Middle frontal gyrus (tissue), 1 donor: ENCODE results near the gene MTHFD1.

ENCODE experiments used
- DNase-seq: peaks from one replicate; pipeline ENCODE4 v3.0.0-alpha.2; 2015; ENCODE audit warnings: low spot score; ENCODE audit errors: extremely low spot score

The MTHFD1 gene

DNA sequence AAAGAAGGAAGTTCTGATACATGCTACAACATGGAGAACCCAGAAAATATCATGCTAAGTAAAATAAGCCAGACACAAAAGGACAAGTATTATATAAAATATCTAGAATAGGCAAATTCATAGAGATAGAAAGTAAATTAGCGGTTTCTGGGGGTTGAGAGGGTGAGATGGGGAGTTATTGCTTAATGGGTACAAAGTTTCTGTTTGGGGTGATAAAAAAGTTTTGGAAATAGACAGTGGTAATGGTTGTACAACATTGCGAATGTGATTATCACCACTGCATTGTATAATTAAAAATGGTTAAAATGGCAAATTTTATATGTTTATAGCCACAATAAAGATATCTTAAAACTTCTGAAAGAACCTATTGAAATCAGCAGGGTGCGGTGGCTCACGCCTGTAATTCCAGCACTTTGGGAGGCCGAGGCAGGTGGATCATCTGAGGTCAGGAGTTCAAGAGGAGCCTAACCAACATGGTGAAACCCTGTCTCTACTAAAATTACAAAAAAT, 100.5 kb downstream of the MTHFD1 start:
- DNase-seq, result no peak

DNA sequence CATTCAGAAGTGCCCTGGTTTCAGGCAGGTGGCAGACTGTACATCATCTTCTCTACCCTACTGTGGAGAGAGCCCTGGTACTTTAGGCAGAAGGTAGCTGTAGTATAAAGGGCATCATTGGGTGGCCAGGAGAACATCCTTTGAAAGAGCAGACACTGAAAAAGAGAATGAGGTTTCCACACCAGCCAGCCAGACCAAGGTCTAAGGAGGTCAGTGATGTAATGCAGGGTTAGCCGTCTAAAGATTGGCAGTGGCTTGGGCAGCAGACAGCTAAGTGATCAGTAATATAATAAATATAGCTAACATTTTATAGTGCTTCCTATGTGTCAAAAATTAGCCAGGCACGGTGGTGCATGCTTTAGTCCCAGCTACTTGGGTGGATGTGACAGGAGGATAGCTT, 103.5 kb downstream of the MTHFD1 start:
- DNase-seq, result no peak

- no peak for DNase-seq
Observed at GRCh38 chr14:64493455-64493854, 105.3 kb downstream of the MTHFD1 start.

- DNase-seq, result no peak
Observed at GRCh38 chr14:64495252-64495651, 107.1 kb downstream of the MTHFD1 start.

DNA sequence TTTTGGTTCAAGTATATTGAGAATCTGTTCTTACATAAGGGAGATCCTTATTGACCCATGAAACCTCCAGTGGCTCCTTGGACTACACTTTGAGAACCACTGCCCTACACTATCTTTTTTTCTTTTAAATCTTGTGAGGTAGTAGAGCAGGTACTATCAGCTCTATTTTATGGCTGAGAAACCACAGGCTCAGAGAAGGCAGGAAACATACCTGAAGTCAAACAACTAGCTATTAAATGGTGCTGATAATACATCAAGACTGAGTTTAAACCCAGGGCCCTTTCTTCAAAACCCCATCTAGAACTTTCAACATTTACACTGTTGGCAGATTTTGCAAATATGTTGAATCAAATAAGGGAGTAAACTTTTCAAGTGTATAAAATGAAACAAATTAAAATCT, 108.6 kb downstream of the MTHFD1 start:
- DNase-seq, result no peak

DNA sequence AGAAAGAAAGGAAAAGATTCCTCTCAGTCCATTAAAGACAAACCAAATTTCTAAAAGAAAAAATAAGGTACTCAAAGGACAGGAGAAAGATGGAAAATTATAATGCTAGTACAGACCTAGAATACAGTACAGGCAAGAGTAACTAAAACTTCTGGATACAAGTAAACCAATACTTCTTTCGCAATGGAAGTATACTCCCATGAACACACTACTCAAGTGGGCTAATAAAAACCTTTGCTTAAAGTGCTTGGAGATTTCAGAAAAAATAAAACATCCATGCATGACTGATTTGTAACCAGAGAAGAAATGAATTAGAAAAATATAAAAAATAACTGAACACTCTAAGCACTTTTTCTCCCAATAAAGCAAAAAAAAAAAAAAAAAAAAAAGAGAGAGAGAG, 111.9 kb downstream of the MTHFD1 start:
- no peak for DNase-seq

DNA sequence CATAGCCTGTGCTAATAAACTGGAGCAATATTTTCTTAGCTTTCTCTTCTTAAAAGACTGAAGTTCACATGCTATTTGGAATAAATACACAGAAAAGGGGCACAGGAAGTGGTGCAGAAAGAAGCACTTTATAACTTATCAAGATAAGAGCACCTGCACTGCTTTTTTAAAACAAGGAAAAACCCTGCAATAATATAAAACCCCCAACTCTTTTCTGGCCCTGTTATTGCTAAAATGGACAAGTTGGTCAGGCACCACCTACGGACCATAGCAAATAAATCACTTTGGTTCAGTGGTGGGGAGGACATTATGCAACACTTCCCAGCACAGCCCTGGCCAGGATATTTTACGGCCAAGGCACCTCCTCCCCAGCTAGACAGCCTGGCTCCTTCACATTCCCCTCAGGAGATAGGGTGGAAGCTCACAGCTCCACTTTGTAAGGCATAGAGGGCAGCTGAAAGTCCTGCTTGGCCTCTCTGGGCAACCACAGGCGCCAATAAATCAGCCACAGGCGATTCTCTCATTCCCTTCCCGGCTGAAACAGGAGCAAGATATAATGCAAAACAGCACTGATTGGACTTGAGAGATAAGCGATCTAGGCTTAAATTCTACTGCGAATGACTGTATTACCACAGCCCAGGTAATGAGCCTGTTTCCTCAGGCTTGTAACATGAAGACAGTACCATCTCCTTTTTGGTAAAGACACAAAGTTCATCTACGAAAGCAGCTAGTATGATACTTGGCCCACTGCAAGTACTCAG, 113.4 kb downstream of the MTHFD1 start:
- DNase-seq, result no peak

GRCh38 chr14:64502456-64502855, 114.3 kb downstream of the MTHFD1 start:
- DNase-seq, result no peak

GRCh38 chr14:64502887-64503433, 114.8 kb downstream of the MTHFD1 start:
- DNase-seq, result no peak

DNA sequence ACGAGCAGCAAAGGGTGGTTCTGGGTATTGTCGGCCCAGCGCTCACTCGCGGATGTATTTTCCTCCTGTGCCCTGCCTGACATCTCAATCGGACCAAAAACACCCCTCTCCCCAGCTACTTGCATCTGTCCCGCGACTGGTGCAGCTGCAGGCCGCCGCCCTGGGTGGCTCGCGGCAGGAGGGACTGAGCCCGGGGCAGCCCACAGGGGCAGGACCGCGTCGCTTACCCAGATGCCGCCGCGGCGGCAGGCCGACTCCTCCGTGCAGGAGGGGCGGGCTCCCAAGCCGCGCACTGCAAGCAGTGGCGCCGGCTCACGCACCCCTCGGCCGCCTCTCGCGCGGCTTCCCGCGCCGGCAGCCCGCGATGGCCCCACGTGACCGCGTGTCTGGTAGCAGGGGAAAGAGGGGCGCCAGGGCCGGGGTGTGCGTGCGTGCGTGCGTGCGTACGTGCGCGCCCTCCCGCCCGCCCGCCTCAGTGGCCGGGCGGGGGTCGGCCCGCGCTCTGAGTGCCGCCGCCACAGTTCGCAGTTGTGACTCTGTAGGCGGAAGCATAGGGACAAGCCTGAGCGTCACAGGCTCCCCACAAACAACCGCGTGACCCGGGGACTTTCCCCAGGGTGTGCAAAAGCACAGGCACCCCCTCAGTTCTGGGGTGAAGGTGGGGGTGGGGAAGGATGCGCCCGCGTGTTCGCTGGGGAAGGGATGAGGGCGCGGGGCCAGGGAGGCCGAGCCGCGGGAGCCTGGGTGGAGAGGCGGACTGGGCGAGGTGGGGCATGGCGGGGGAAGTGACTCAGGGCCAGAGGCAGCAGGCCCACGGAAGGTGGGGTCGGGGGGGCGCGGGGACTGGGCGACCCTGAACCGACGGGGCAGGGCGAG, 115.5 kb downstream of the MTHFD1 start, which contains the start of gene ZBTB25:
Gene ZBTB25, minus strand, starts transcription at position 405 of the 876 bp plus-strand sequence. CDS start 13,305 bp downstream, outside the sequence.
- DNase-seq, result peak; percentile 85

DNA sequence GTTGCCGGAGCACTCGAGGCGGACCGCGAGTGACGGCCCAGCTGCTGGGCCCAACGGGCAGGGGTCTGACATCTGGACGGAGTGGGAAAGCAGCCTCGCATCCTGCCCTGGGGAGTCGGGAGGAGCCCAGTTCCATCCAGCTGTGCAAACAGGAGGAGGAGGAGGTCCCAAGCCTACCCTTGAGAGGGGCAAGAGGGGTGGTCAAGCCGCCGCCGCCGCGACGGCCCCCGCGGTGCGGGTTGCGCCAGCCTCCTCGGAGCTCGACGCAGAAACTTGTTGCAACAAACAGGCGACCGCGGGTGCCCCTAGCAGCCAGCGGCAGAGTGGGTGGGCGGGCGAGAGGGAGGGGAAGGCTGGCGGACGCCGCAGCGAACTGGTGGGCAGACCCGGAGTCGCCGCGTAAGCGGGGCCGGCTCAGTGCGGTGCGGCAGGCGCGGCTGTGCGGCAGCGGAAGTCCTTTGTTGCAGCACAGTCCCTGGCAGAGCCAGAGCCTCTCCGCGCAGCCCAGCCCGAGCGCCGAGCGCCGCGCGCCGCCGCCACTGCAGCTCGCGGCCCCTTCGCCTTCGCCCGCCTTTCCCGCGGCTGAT, 116.2 kb downstream of the MTHFD1 start, which contains the start of gene ZBTB1:
Gene ZBTB1, plus strand, starts transcription at position 461 of the 587 bp plus-strand sequence. CDS start 16,735 bp downstream, outside the sequence.
- DNase-seq, result peak; percentile 46

DNA sequence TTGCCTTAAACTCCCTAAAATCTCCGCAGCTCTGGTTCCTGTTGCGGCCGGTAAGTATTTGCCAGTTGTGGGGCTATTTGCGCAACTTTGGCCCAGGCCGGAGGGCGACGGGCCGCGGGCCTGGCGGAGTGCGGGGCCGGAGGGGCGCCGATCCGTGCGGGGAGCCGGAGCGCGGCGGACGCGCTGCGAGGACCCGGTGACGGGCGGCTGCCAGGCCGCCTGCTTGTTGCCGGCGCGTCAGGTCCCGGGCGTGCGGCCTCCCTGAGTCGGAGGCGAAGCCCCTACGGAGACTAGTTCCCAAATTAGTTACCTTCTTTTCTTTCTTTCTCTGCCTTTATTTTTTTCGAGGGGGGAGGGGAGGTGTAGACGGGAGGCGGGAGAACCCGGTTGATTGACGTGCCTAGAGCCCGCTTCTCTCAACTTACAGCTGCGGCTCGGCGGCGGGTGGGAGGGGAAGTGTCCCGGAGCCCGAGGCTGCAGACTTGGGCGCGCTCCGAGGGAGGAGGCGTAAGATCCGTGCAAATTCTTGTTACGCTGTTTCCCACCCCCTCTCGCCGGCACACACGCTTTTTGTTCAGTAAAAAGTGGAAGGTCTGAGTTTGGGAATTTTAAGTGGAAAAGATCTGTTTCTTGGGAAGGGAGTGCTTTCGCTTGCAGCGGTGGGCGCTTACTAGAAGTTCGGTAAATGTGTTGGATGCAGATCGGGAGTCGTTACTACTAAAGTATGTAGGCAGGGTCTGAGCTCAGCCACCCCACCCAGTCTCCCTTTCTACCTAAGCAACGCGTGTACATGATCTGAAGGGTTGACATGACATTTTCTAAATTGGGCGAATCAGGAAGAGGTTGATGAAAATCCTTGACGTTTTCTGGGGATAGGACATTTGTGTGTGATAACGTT, 117.0 kb downstream of the MTHFD1 start:
- peak; percentile 71 for DNase-seq

- DNase-seq, result no peak
Observed at GRCh38 chr14:64506721-64507120, 118.6 kb downstream of the MTHFD1 start.

DNA sequence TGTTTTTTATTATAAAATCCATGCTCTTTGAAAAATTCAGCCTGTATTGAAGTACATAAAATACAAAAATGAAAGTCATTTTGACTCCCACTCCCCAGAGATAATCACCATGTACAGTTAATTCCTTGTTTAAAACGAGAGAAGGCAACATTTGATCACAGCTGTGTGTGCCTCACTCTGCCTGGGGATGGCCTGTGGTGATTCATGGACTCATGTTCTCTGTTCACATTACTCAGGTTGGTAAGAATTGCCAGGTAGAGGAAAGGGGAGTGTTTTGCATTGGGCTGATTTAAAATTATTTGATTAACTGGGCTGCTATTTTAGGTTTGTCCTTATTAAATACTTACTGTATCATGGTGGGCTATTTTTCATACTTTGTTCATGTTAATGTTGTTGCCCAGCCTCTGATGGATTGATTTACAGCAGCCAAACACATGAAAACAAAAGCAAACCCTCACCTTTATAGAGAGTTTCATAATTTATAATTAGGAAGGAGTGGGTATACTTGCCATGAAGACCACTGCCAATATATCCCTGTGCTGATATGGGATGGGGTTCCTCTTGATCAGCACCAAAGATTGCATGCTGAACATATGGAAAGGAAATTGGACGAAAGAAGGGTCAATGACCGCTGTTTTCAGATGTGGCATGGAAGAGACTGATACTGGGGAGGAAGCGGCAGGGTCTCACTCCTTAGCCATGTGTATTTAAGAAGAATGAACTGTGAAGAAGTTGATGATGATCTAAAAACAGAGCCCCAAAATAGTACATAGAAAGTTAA, 119.4 kb downstream of the MTHFD1 start:
- no peak for DNase-seq

DNA sequence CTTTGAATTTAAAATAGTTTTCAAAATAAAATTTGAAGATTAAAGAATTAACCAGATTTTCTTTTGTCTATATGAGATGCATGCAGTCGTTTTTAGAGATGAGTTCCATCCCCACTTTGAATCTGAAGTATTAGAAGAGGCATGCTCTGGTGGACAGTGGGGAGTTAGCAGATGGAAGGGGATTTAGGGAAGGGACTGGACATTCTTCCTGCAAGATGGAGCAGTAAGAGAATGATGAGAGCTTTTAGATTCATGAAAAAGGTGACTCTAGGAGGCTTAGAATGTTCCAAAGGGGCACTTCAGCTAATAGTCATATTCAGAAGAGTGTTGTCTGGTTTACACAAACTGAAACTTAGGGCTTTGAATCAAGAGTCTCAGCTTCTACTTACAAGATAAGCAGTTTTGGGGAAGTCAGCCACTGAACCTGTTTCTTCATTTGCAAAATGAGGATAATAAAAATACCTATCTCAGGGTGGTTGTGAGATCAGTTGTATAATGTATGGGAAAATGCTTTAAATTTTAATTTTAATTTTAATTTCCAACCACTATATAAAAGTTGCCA, 120.1 kb downstream of the MTHFD1 start:
- DNase-seq, result no peak

DNA sequence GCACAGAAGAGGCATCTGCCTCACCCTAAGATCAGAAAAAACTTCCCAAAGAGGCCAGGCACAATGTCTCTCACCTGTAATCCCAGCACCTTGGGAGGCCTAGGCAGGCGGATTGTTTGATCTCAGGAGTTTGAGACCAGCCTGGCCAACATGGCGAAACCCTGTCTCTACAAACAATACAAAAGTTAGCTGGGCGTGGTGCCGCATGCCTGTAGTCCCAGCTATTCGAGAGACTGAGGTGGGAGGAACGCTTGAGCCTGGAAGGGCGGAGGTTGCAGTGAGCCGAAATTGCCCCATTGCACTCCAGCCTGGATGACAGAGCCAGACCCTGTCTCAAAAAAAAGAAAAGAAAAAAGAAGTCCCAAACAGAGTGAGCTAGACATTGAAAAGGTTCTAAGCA, 120.9 kb downstream of the MTHFD1 start:
- DNase-seq, result no peak
